NCI-H748 (cell line): ENCODE data around the gene CLK1.
A peak's percentile ranks its signal among the peaks of the same experiment; 100 is the strongest.

ENCODE experiments used
- DNase-seq: peaks from one replicate; lab custom pipeline; 2025; ENCODE audit not compliant: unreplicated experiment; lab: John Stamatoyannopoulos, UW

Gene CLK1

DNA sequence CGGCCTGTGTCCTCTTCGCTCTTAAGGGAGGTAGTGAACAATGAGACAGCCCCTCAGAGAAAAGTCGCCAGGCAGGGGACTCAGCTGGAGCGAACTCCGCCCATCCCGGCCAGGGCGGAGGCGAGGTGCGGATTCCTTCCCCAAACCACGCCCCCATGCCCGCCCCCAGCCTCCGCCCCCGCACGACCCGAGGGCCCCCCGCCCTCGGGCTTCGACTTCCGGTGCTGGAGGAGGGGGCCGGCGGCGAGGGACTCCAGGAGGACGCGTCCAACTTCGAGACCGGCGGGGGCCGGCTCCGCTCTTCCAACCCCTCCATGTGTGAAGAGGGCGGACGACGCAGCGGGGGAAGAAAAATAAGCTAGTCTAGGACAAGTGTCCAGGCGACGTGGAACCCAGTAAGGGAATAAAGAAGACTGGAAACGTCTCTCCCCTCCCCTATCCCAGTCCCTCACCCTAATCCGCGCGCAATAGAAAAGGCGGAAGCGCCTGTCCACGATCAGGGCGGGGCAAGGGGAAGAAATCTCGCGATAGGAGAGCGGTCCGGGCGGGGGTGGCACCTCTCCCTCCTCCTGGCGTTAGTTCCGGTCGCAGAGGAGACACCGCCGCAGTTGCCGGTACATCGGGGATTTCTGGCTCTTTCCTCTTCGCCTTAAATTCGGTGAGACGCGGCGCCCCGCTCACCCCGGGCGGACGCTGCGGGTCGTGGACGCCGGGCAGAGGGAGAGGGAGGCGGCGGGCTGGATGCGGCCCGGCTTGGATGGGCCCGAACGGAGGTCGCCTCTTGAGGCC is 52.9 kb downstream of the CLK1 start, which contains the start of gene BZW1:
Gene BZW1 (plus strand): TSS at position 578 of the 789 bp plus-strand sequence. CDS start 1,308 bp downstream, outside the sequence.
- peak; percentile 97 for DNase-seq

DNA sequence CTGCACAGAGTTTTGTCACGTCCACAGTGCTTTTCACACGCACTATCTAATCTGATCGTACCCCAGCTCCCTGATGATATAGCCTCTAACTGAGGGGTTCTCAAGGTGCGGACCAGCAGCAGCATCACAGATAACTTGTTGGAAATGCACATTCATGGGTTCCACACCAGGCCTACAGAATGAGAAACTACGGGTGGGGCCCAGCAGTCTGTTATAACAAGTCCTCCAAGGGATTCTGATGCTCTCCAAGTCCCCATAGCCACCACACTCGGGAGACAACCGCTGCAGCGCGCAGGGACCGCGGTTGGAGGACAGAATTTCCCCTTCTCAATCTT is 53.5 kb downstream of the CLK1 start:
- DNase-seq, result no peak

DNA sequence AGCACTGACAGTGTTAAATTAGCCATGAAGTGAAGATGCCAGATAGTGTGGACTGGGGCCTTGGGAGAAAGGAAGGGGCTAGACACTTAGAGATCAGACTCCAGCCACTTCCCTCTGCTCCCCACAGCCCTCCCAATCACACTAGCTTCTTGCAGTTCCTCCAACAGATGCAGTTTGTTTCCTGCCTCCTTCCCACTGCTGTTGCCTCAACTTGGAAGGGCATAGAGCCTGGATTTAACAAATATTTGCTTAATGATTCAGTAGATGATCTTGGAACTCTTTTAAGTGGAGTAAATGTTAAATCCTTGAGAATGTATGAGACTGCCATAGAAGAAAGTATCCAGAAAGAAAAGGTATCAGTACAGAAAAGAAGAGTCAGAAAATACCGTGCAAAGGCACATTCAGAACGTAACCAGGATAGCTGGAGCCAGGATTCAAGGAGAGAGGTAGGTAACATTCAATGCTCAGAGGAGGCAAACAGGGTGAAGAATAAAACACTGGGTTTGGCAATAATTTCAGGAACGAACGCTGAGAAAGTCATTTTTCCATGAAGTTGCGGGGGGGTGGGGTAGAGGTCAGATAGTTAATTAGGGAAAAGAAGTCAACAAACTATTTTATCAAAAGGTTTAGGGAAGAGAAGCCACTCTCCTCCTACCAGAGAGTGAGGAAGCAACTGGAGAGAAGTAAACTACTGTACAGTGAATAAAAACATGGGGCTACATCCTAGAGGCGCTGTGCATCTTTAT is 54.0 kb downstream of the CLK1 start:
- no peak for DNase-seq

DNA sequence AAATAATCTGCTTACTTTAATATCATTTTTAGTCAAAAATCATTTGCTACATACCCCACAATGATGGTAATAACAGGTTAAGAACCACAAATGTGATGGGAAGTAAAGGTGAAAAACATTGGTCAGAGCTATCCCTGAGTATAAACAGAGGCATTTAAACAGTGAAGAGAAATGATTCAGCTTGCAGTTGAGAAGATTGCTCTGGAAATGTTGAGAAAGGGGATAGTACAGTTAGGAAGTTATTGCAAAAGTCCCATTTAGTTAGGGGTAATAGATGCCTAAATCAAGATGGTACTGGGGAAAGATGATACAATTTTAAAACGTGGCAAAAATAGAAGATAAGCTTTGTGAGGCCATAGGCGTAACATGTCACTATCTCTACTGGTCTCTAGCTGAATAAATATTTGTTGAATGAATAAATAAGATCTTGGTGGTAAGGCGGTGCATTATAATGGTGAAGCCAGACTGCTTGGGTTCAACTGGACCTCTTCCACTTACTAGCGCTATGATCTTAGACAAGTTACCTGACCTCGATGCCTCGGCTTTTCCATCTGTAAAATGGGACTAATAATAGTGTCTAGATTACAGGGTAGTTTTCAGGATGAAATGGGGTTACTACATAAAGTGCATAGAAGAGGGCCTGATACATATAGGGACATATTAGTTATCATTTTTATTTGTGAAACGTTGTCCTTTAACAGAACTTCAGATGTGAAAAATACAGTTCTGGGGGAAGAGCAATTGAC is 54.8 kb downstream of the CLK1 start:
- no peak for DNase-seq
